Measurements from ENCODE around the gene GTPBP3. TPM values are rescaled to one million over a fixed set of nuclear protein-coding genes. Genes with fewer than 3 reads are reported as not detected.
A peak's percentile ranks its signal among the peaks of the same experiment; 100 is the strongest.
"Not testable (repeated sequence)": the region's sequence is repeated elsewhere in the genome, so short reads cannot be mapped to it uniquely, and the experiment has no call there.

Gene GTPBP3
- total and polyA plus RNA-seq, 2 experiments from 2014 or later = 34.9 to 95.6 TPM

DNA sequence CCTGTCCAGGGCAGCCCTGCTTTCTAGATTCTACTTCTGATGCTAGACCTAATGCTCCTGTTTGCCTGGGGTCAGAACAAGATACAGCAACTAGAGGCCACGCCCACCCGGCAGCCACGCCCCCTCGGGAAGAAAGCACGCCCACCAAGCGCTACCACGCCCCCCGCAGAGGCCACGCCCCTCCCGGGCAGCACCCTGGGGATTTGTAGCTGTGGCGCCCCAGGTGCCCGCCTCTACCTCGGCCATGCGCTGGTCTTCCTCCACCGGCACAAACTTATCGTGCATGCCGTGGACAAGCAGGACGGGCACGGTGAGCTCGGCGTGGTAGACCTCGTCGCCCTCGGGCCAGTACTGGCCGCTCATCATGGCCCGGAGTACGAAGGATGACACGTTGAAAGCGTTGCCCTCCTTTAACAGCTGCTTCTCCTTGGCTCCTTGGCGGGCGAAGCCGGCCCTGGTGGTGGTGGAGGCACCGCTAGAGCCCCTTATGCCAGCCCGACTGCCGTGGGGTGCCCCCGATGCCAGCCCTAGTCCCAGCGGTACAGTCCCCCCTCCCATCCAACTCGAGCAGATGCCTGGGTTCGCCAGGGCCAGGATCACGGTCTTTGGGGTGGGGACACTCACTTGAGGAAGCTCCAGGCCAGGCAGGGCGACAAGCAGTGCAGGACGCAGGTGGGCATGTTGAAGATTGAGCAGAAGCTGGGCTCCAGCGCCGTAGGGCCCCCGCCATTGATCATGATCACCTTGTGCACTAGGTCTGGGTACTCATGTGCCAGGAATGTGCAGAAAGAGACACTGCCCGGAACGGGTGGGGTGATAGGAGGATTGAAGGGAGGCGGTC lies 43.1 kb upstream of the GTPBP3 start:
- Histone ChIP-seq H3K27me3 (no peaks in the 10 kb centered on the region), H3K36me3 (no peaks in the 10 kb centered on the region), H3K27ac (no peak overlapping the region), H3K4me1 (ENCODE audit: low read depth) (no peaks in the 10 kb centered on the region), H3K4me3 (no peak overlapping the region), H3K9me3 (ENCODE audit: low read depth) (no peaks in the 10 kb centered on the region)
- peak in 1 of 2 donors; percentile 22 for DNase-seq (ENCODE audit: low read depth in 1 of 2, low spot score in 1 of 2)
- TF ChIP-seq, protein P1, sequence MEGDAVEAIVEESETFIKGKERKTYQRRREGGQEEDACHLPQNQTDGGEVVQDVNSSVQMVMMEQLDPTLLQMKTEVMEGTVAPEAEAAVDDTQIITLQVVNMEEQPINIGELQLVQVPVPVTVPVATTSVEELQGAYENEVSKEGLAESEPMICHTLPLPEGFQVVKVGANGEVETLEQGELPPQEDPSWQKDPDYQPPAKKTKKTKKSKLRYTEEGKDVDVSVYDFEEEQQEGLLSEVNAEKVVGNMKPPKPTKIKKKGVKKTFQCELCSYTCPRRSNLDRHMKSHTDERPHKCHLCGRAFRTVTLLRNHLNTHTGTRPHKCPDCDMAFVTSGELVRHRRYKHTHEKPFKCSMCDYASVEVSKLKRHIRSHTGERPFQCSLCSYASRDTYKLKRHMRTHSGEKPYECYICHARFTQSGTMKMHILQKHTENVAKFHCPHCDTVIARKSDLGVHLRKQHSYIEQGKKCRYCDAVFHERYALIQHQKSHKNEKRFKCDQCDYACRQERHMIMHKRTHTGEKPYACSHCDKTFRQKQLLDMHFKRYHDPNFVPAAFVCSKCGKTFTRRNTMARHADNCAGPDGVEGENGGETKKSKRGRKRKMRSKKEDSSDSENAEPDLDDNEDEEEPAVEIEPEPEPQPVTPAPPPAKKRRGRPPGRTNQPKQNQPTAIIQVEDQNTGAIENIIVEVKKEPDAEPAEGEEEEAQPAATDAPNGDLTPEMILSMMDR (IDR thresholded peaks at IDR 0.05; ENCODE audit: low read depth, low read length) = no peak

DNA sequence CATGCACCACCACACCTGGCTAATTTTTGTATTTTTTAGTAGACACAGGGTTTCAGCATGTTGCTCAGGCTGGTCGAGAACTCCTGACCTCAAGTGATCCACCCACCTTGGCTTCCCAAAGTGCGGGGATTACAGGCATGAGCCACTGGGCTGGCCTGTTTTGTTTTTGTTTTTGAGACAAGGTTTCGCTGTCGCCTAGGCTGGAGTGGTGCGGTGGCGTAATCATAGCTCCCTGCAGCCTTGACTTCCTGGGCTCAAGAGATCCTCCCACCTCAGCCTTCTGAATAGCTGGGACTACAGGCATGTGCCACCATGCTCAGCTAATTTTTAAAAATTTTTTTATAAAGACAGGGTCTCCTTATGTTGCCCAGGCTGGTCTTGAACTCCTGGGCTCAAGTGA lies 41.8 kb upstream of the GTPBP3 start:
- not testable (repeated sequence) for H3K27me3 ChIP-seq; DNase-seq (ENCODE audit: low read depth in 1 of 2, low spot score in 1 of 2); H3K4me1 ChIP-seq (ENCODE audit: low read depth); H3K36me3 ChIP-seq; H3K27ac ChIP-seq; H3K9me3 ChIP-seq (ENCODE audit: low read depth); H3K4me3 ChIP-seq

DNA sequence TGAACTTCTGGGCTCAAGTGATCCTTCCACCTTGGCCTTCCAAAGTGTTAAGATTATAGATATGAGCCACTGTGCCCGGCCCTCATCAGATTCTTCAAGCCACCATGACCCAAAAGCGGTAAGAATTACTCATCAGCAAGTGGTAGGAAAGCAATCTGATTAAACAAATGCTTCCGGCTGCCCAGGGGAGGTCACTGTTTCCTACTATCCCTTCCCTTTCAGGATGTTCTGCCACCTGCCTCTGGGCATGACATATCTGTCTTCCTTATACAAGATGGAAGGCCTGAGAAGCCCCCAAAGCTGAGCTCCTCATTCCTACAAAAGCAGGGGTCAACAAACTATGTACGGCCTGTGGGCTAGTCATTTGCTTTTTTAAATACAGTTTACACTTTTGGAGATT lies 41.1 kb upstream of the GTPBP3 start:
- no peak for DNase-seq (ENCODE audit: low read depth in 1 of 2, low spot score in 1 of 2)
- Histone ChIP-seq H3K27ac (no peak overlapping the region), H3K9me3 (ENCODE audit: low read depth) (no peaks in the 10 kb centered on the region), H3K36me3 (no peaks in the 10 kb centered on the region), H3K4me3 (no peak overlapping the region), H3K27me3 (no peaks in the 10 kb centered on the region), H3K4me1 (ENCODE audit: low read depth) (no peaks in the 10 kb centered on the region)
- TF ChIP-seq, protein P1 (IDR thresholded peaks at IDR 0.05; ENCODE audit: low read depth, low read length) = no peak

DNA sequence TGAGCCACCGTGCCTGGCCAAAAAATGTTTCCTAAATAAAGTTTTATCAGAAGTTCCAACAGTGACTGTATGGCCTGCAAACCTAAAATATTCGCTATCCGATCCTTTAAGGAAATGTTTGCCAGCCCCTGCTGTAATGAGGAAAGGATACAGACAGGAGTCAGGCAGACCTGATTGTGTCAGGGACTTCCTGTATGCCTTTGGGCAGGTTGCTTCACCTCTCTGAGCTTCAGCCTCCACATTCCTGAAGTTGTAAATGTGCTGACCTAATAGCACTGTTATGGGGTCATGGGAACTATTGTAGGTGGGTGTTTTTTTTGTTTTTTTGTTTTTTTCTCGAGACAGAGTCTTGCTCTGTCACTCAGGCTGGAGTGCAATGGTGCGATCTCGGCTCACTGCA lies 40.4 kb upstream of the GTPBP3 start:
- Histone ChIP-seq H3K4me3 (no peak overlapping the region), H3K36me3 (no peaks in the 10 kb centered on the region), H3K4me1 (ENCODE audit: low read depth) (no peaks in the 10 kb centered on the region), H3K27ac (no peak overlapping the region), H3K9me3 (ENCODE audit: low read depth) (no peaks in the 10 kb centered on the region), H3K27me3 (no peaks in the 10 kb centered on the region)
- no peak for DNase-seq (ENCODE audit: low read depth in 1 of 2, low spot score in 1 of 2)
- TF ChIP-seq, protein P1 (IDR thresholded peaks at IDR 0.05; ENCODE audit: low read depth, low read length) = no peak

DNA sequence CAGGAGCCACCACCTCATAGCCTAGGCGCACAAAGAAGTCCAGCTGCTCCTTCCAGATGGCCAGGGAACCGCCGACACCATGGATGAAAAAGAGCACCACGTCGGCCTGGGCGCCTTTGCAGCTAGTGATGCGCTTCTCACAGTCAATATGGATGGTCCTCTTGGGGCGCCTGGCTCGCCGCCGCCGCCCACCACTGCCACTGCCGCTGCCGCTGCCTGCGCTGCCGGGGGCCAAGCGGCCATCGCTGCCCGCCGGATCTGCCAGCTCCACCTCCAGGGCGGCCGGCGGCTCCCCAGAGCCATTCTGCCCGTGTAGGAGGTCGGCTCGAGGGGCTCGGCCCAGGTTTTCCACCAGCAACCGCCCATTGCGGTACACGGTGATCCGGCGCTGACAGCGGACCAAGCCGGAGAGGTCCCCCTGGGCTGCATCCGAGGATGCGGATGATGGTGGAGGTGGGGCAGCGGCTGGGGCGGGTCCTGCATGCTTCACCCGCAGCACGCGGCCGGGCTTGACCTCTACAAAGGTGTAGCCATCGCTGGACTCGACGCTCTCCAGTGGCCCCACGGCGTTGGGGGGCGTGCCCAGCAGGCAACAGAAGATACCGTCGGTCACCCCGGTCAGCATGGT lies 36.2 kb upstream of the GTPBP3 start:
- no peak for DNase-seq (ENCODE audit: low read depth in 1 of 2, low spot score in 1 of 2)
- Histone ChIP-seq H3K4me3 (no peak overlapping the region), H3K27me3 (no peaks in the 10 kb centered on the region), H3K9me3 (ENCODE audit: low read depth) (no peaks in the 10 kb centered on the region), H3K36me3 (no peaks in the 10 kb centered on the region), H3K4me1 (ENCODE audit: low read depth) (peaks cover 6% of the 10 kb centered on the region), H3K27ac (no peak overlapping the region)
- TF ChIP-seq, protein P1 (IDR thresholded peaks at IDR 0.05; ENCODE audit: low read depth, low read length) = no peak

Measured in cardiac muscle cell (in vitro differentiated cells and primary cell).